Measurements from ENCODE around the gene MAD2L2.

The MAD2L2 gene

DNA sequence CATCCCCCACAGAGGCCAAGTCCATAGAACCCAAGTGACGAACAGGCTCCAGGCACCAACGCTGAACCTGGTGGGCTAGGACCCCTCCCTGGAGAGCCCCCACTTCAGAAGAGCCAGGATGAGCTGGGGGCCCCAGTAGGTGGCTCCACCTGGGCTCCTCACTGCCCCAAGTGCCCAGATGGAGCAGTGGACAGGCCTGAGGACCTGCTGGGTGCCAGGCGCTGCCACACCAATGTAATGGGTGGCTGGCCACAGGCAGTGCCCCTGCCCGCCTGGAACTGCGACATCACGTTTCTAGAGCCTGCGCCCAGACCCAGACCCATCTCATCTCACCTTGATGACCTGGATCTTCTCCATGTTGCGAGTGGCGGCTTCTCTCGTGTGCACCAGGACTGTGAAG is 5.6 kb downstream of the MAD2L2 start:
- in situ Hi-C loops (cut with MboI; ENCODE audit: low sequenced_read_pairs, unreplicated experiment) = no loop called here
- TF ChIP-seq, protein P1, sequence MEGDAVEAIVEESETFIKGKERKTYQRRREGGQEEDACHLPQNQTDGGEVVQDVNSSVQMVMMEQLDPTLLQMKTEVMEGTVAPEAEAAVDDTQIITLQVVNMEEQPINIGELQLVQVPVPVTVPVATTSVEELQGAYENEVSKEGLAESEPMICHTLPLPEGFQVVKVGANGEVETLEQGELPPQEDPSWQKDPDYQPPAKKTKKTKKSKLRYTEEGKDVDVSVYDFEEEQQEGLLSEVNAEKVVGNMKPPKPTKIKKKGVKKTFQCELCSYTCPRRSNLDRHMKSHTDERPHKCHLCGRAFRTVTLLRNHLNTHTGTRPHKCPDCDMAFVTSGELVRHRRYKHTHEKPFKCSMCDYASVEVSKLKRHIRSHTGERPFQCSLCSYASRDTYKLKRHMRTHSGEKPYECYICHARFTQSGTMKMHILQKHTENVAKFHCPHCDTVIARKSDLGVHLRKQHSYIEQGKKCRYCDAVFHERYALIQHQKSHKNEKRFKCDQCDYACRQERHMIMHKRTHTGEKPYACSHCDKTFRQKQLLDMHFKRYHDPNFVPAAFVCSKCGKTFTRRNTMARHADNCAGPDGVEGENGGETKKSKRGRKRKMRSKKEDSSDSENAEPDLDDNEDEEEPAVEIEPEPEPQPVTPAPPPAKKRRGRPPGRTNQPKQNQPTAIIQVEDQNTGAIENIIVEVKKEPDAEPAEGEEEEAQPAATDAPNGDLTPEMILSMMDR (IDR thresholded peaks at IDR 0.05; ENCODE audit: borderline replicate concordance, control extremely low read depth, extremely low read depth, insufficient read depth, missing control alignments) = no peak

DNA sequence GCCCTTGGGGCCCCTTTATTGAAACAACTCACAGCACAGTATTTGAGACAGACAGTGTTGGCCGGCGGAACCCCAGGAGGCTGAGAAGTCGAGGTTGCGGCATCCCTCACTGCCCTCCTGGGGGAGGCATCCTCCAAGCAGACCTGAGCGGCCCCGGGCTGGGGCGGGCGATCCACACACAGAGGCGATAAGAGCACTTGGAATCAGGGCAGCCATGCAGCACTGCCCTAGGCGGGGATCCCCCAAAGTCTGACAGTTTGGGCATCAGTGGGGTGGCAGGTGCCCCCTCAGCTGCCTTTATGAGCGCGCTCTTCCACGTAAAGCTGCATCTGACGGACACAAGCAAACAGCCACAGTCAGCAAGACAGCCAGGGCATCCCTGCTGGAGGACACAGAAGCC is 6.5 kb downstream of the MAD2L2 start:
- TF ChIP-seq, protein P1 (IDR thresholded peaks at IDR 0.05; ENCODE audit: borderline replicate concordance, control extremely low read depth, extremely low read depth, insufficient read depth, missing control alignments) = no peak
- in situ Hi-C loops (cut with MboI; ENCODE audit: low sequenced_read_pairs, unreplicated experiment) = no loop called here
- no peak for DNase-seq (ENCODE audit: low spot score)

More for the DNA sequence above, 5.6 kb downstream of the MAD2L2 start:
- no peak for DNase-seq (ENCODE audit: low spot score)

DNA sequence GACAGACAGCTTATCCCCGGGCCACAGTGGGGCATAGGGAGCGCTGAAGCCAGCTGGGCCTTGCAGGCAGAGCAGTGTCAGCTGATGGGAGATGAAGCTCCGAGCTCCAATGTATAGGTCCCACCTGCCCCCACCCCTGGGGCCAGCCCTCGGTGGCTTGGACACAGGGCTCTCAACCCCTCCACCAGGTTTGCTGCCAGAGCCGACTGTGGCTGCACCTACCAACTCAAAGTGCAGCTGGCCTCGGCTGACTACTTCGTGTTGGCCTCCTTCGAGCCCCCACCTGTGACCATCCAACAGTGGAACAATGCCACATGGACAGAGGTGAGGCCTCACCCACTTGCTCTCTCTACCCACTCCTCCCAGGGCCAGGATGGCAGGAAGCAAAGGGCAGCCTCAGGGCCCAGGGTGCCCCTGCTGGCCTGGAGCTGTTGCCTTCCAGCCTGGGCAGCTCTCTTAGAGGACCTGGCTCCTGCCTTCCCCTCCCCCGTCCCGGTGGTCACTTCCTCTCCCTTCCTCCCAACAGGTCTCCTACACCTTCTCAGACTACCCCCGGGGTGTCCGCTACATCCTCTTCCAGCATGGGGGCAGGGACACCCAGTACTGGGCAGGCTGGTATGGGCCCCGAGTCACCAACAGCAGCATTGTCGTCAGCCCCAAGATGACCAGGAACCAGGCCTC is 7.7 kb downstream of the MAD2L2 start:
- TF ChIP-seq, protein P1 (IDR thresholded peaks at IDR 0.05; ENCODE audit: borderline replicate concordance, control extremely low read depth, extremely low read depth, insufficient read depth, missing control alignments) = no peak
- in situ Hi-C loops (cut with MboI; ENCODE audit: low sequenced_read_pairs, unreplicated experiment) = no loop called here

DNA sequence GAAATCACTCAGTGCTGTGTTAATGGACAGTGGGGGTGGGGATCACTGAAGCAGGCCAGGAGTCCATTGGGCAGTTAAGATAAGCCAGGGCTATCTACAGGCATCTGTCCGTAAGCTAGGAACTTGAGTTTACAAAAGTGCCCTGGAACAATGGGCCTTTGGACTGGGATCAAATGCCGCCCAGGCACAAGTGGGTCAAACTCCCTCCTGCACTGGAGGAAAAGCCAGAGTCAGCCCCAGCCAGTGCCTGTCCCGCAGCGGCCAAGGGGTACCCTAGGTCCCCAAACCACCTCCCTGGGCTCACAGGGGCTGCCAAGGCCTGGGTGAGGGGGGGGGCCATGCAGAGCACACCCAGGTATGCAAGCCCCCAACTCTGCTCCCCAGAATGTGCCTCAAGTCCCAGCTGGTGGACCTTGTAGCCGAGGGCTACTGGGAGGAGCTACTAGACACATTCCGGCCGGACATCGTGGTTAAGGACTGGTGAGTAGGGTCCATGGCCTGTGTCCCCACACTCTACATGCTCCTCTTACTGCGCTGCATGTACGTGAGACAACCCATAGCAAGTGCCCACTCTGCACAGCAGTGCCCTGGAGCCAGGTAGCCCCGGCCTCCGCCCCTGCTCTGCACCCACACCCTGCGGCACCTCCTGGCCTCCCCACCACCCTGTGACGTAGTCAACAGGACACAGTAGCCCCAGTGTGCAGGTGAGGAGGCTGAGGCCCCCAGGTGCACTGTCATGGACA is 9.2 kb downstream of the MAD2L2 start:
- no peak for DNase-seq (ENCODE audit: low spot score)
- in situ Hi-C loops (cut with MboI; ENCODE audit: low sequenced_read_pairs, unreplicated experiment) = no loop called here
- TF ChIP-seq, protein P1 (IDR thresholded peaks at IDR 0.05; ENCODE audit: borderline replicate concordance, control extremely low read depth, extremely low read depth, insufficient read depth, missing control alignments) = no peak

More for the DNA sequence above, 7.7 kb downstream of the MAD2L2 start:
- DNase-seq (ENCODE audit: low spot score) = no peak

DNA sequence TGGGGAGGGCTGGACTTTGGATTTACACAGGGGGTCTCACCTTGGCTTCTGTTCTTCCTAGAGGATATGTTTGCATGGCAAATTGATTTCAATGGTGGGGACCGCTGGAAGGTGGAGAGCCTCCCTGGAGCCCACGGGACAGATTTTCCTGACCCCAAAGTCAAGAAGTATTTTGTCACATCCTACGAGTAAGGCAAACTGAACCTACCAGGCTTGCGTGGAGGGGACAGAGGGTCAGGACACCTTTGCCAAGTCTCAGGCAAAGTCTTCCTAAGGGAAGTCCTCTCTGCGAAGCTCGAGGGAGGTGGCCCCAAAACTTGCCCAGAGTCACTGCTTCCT is 9.8 kb downstream of the MAD2L2 start:
- TF ChIP-seq, protein P1 (IDR thresholded peaks at IDR 0.05; ENCODE audit: borderline replicate concordance, control extremely low read depth, extremely low read depth, insufficient read depth, missing control alignments) = no peak
- in situ Hi-C loops (cut with MboI; ENCODE audit: low sequenced_read_pairs, unreplicated experiment) = no loop called here
- DNase-seq (ENCODE audit: low spot score) = no peak

DNA sequence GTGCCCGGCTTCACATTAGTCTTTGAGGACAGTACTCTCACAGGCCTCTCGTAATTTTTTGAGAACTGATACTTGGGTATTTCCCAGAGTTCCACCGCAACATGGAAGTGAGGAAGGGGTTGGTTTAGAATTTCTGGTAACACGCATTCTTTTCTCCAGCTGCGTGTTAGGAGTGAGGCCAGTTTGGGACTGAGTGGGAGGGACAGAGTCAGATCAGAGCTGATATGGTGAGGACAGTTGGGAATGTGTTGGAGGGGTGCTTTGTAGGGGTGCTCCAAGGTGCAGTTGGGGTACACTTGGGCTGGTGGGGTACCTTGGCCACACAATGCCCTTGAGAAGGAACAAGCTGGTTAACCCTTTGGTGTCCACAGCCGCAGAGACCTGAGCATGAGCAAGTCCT is 10.2 kb downstream of the MAD2L2 start:
- TF ChIP-seq, protein P1 (IDR thresholded peaks at IDR 0.05; ENCODE audit: borderline replicate concordance, control extremely low read depth, extremely low read depth, insufficient read depth, missing control alignments) = no peak
- no peak for DNase-seq (ENCODE audit: low spot score)
- in situ Hi-C loops (cut with MboI; ENCODE audit: low sequenced_read_pairs, unreplicated experiment) = no loop called here

Data from GM13976 (cell line).